ENCODE measurements around the gene MYBBP1A. TPM values are rescaled to one million over a fixed set of nuclear protein-coding genes. Genes with fewer than 3 reads are reported as not detected.
A peak's percentile ranks its signal among the peaks of the same experiment; 100 is the strongest.

MYBBP1A gene
- total and polyA plus RNA-seq, 8 donors: 21.8 to 93.1 (median 35.5) TPM

- Histone ChIP-seq H3K4me1 (peaks cover 18 to 27% (median 23%) of the 10 kb centered on the region in 3 donors), H3K9me3 (no peaks in the 10 kb centered on the region), H3K36me3 (peaks cover 0 to 15% (median 14%) of the 10 kb centered on the region in 3 donors), H3K4me3 (no peak overlapping the region), H3K27ac (no peak overlapping the region), H3K27me3 (no peaks in the 10 kb centered on the region)
- DNase-seq (no peak), FAIRE-seq (no peak), ATAC-seq (no peak)
- intact Hi-C loops (cut with DNase I): no loop called here
- TF ChIP-seq CTCF (IDR thresholded peaks at IDR 0.05): no peak
- 81% methylated on average over 4 of the region's 4 CpGs for WGBS, 2 donors
Measured at GRCh38 chr17:4556996-4557395, 1.8 kb upstream of the MYBBP1A start.

GRCh38 chr17:4555873-4556759, 932 bp upstream of the MYBBP1A start:
- intact Hi-C loops (cut with DNase I): no loop called here

GRCh38 chr17:4554441-4554996, 665 bp downstream of the MYBBP1A start:
- Histone ChIP-seq H3K27me3 (no peaks in the 10 kb centered on the region), H3K27ac (no peak overlapping the region), H3K4me3 (peak overlapping the region; percentile 64 to 98 (median 76)), H3K9me3 (no peaks in the 10 kb centered on the region), H3K4me1 (peaks cover 12 to 21% (median 15%) of the 10 kb centered on the region in 3 donors), H3K36me3 (peaks cover 7 to 37% (median 37%) of the 10 kb centered on the region in 3 donors)
- peak in 3 of 4 donors; percentile 7 to 17 (median 9) for ATAC-seq
- intact Hi-C loops (cut with DNase I): no loop called here
- TF ChIP-seq CTCF (IDR thresholded peaks at IDR 0.05): no peak
- DNase-seq: peak in 4 of 6 donors; percentile 52 to 82 (median 66)
- no peak for FAIRE-seq
- WGBS, 2 donors: 13 to 14% methylated on average over 18 of the region's 18 CpGs

More at GRCh38 chr17:4555873-4556759, 932 bp upstream of the MYBBP1A start:
- H3K27ac ChIP-seq: peak overlapping the region; percentile 45 to 80 (median 63)
- no peaks in the 10 kb centered on the region for H3K27me3 ChIP-seq
- WGBS, 2 donors: 64 to 67% methylated on average over 17 of the region's 17 CpGs
- ATAC-seq: no peak
- H3K36me3 ChIP-seq: peaks cover 0 to 23% (median 22%) of the 10 kb centered on the region in 3 donors
- TF ChIP-seq CTCF (IDR thresholded peaks at IDR 0.05): no peak
- no peak for FAIRE-seq
- peaks cover 18 to 26% (median 21%) of the 10 kb centered on the region in 3 donors for H3K4me1 ChIP-seq
- peak overlapping the region; percentile 64 to 98 (median 76) for H3K4me3 ChIP-seq
- DNase-seq: peak in 1 of 6 donors; percentile 40
- no peaks in the 10 kb centered on the region for H3K9me3 ChIP-seq

- WGBS, 2 donors: 80 to 82% methylated on average over 9 of the region's 9 CpGs
- Histone ChIP-seq H3K27ac (no peak overlapping the region), H3K4me1 (peaks cover 7 to 14% (median 9%) of the 10 kb centered on the region in 3 donors), H3K36me3 (peaks cover 7 to 45% (median 44%) of the 10 kb centered on the region in 3 donors), H3K27me3 (no peaks in the 10 kb centered on the region), H3K9me3 (no peaks in the 10 kb centered on the region), H3K4me3 (peak overlapping the region in 1 of 4 donors; percentile 98)
- no peak for TF ChIP-seq CTCF (IDR thresholded peaks at IDR 0.05)
- intact Hi-C loops (cut with DNase I): no loop called here
- FAIRE-seq (no peak), ATAC-seq (no peak), DNase-seq (peak in 2 of 6 donors; percentile 43 to 68)
Measured at GRCh38 chr17:4553669-4554068, 1.5 kb downstream of the MYBBP1A start.

All from pancreas (tissue), 10 donors.